ENCODE measurements around the gene TRIM37. TPM values are rescaled to one million over a fixed set of nuclear protein-coding genes. Genes with fewer than 3 reads are reported as not detected.

TRIM37 gene
- total RNA-seq, 1 donor from 2014 or later = 25.4 TPM

- no peaks in the 10 kb centered on the region for H4K20me1 ChIP-seq (ENCODE audit: insufficient read depth, low read length)
- peaks cover 17% of the 10 kb centered on the region for H3K36me3 ChIP-seq (ENCODE audit: insufficient read depth, low read length)
- Mint-ChIP-seq H3K4me3 (ENCODE audit: unreplicated experiment) (no peak overlapping the region), H3K27ac (ENCODE audit: unreplicated experiment) (no peak overlapping the region), H3K9me3 (ENCODE audit: unreplicated experiment) (no peaks in the 10 kb centered on the region), H3K27me3 (ENCODE audit: low read depth, unreplicated experiment) (no peaks in the 10 kb centered on the region), H3K4me1 (ENCODE audit: low read depth, unreplicated experiment) (peaks cover 5% of the 10 kb centered on the region), H3K36me3 (ENCODE audit: low read depth, unreplicated experiment) (peaks cover 10% of the 10 kb centered on the region)
- no peak overlapping the region for H3K4me3 ChIP-seq (ENCODE audit: insufficient read depth, low read depth, low read length)
- no peaks in the 10 kb centered on the region for H3K4me1 ChIP-seq (ENCODE audit: insufficient read depth, low read length)
- DNase-seq (ENCODE audit: low read depth) = no peak
- H3K27ac ChIP-seq (ENCODE audit: low read depth, low read length) = no peak overlapping the region
- H3K9me3 ChIP-seq (ENCODE audit: insufficient read depth, low read depth, low read length) = no peaks in the 10 kb centered on the region
- no peak overlapping the region for H3K4me2 ChIP-seq (ENCODE audit: low read length)
- H2AFZ ChIP-seq (ENCODE audit: low read depth, low read length) = no peak overlapping the region
- no peak for FAIRE-seq
- H3K9ac ChIP-seq (ENCODE audit: low read length) = no peak overlapping the region
- no peaks in the 10 kb centered on the region for H3K79me2 ChIP-seq (ENCODE audit: insufficient read depth, low read length)
- TF ChIP-seq EZH2 (IDR thresholded peaks at IDR 0.05; ENCODE audit: insufficient read depth, low read length) (no peak), CTCF (IDR thresholded peaks at IDR 0.05; ENCODE audit: insufficient read depth, low read depth, low read length) (no peak)
- H3K27me3 ChIP-seq (ENCODE audit: insufficient read depth, low read length) = no peaks in the 10 kb centered on the region
Observed at GRCh38 chr17:59037960-59038359, 68.7 kb downstream of the TRIM37 start.

- no peak for DNase-seq (ENCODE audit: low read depth)
- Mint-ChIP-seq H3K36me3 (ENCODE audit: low read depth, unreplicated experiment) (peaks cover under 1% of the 10 kb centered on the region), H3K27me3 (ENCODE audit: low read depth, unreplicated experiment) (no peaks in the 10 kb centered on the region), H3K27ac (ENCODE audit: unreplicated experiment) (no peak overlapping the region), H3K4me1 (ENCODE audit: low read depth, unreplicated experiment) (peaks cover 4% of the 10 kb centered on the region), H3K9me3 (ENCODE audit: unreplicated experiment) (no peaks in the 10 kb centered on the region), H3K4me3 (ENCODE audit: unreplicated experiment) (no peak overlapping the region)
- TF ChIP-seq EZH2 (IDR thresholded peaks at IDR 0.05; ENCODE audit: insufficient read depth, low read length) (no peak), CTCF (IDR thresholded peaks at IDR 0.05; ENCODE audit: insufficient read depth, low read depth, low read length) (no peak)
- Histone ChIP-seq H3K27ac (ENCODE audit: low read depth, low read length) (no peak overlapping the region), H3K27me3 (ENCODE audit: insufficient read depth, low read length) (no peaks in the 10 kb centered on the region), H3K4me3 (ENCODE audit: insufficient read depth, low read depth, low read length) (no peak overlapping the region), H4K20me1 (ENCODE audit: insufficient read depth, low read length) (no peaks in the 10 kb centered on the region), H3K4me1 (ENCODE audit: insufficient read depth, low read length) (no peaks in the 10 kb centered on the region), H3K4me2 (ENCODE audit: low read length) (no peak overlapping the region), H3K9me3 (ENCODE audit: insufficient read depth, low read depth, low read length) (no peaks in the 10 kb centered on the region), H3K79me2 (ENCODE audit: insufficient read depth, low read length) (no peaks in the 10 kb centered on the region), H2AFZ (ENCODE audit: low read depth, low read length) (no peak overlapping the region), H3K9ac (ENCODE audit: low read length) (no peak overlapping the region), H3K36me3 (ENCODE audit: insufficient read depth, low read length) (peaks cover 5% of the 10 kb centered on the region)
- FAIRE-seq = no peak
Observed at GRCh38 chr17:59030811-59031210, 75.9 kb downstream of the TRIM37 start.

GRCh38 chr17:59028328-59028727 is 78.4 kb downstream of the TRIM37 start:
- Histone ChIP-seq H3K27ac (ENCODE audit: low read depth, low read length) (no peak overlapping the region), H3K79me2 (ENCODE audit: insufficient read depth, low read length) (no peaks in the 10 kb centered on the region), H3K4me1 (ENCODE audit: insufficient read depth, low read length) (no peaks in the 10 kb centered on the region), H3K27me3 (ENCODE audit: insufficient read depth, low read length) (no peaks in the 10 kb centered on the region), H3K9ac (ENCODE audit: low read length) (no peak overlapping the region), H3K36me3 (ENCODE audit: insufficient read depth, low read length) (peaks cover 4% of the 10 kb centered on the region), H2AFZ (ENCODE audit: low read depth, low read length) (no peak overlapping the region), H3K4me2 (ENCODE audit: low read length) (no peak overlapping the region), H4K20me1 (ENCODE audit: insufficient read depth, low read length) (no peaks in the 10 kb centered on the region), H3K9me3 (ENCODE audit: insufficient read depth, low read depth, low read length) (no peaks in the 10 kb centered on the region), H3K4me3 (ENCODE audit: insufficient read depth, low read depth, low read length) (no peak overlapping the region)
- Mint-ChIP-seq H3K36me3 (ENCODE audit: low read depth, unreplicated experiment) (no peaks in the 10 kb centered on the region), H3K9me3 (ENCODE audit: unreplicated experiment) (no peaks in the 10 kb centered on the region), H3K4me3 (ENCODE audit: unreplicated experiment) (no peak overlapping the region), H3K27me3 (ENCODE audit: low read depth, unreplicated experiment) (no peaks in the 10 kb centered on the region), H3K4me1 (ENCODE audit: low read depth, unreplicated experiment) (peaks cover 4% of the 10 kb centered on the region), H3K27ac (ENCODE audit: unreplicated experiment) (no peak overlapping the region)
- FAIRE-seq (no peak), DNase-seq (ENCODE audit: low read depth) (no peak)
- TF ChIP-seq CTCF (IDR thresholded peaks at IDR 0.05; ENCODE audit: insufficient read depth, low read depth, low read length) (no peak), EZH2 (IDR thresholded peaks at IDR 0.05; ENCODE audit: insufficient read depth, low read length) (no peak)

Measured in astrocyte (in vitro differentiated cells and primary cell).